Mesenchymal stem cell (in vitro differentiated cells and primary cell): ENCODE data around the gene NOMO2.
"Not testable (repeated sequence)": the region's sequence is repeated elsewhere in the genome, so short reads cannot be mapped to it uniquely, and the experiment has no call there.

Experiments
- DNase-seq: peaks from one replicate; pipeline ENCODE4 v3.0.0-alpha.2; 2013
- H2AFZ ChIP-seq: one replicate; pipeline ENCODE4 v1.6.1; 2013; ENCODE audit warnings: low read depth, mild to moderate bottlenecking, control low read depth, inconsistent platforms, low read length, moderate library complexity
- H2AK5ac ChIP-seq: 2 replicates; pipeline ENCODE4 v1.6.1; 2013; ENCODE audit warnings: low read length, moderate library complexity, mild to moderate bottlenecking, inconsistent platforms; ENCODE audit not compliant: severe bottlenecking
- H2BK120ac ChIP-seq: one replicate; pipeline ENCODE4 v1.6.1; 2013; ENCODE audit warnings: low read depth, mild to moderate bottlenecking, inconsistent platforms, low read length, moderate library complexity
- H2BK12ac ChIP-seq, 2 experiments: one replicate each; pipeline ENCODE4 v1.6.1; 2013; ENCODE audit warnings: inconsistent platforms in 2 of 2, low read length in 2 of 2, mild to moderate bottlenecking in 2 of 2, moderate library complexity in 2 of 2, control low read depth in 1 of 2
- H2BK15ac ChIP-seq: one replicate; pipeline ENCODE4 v1.6.1; 2013; ENCODE audit warnings: mild to moderate bottlenecking, low read depth, inconsistent platforms; ENCODE audit not compliant: poor library complexity, severe bottlenecking
- H2BK5ac ChIP-seq: 2 replicates; pipeline ENCODE4 v1.6.1; 2013; ENCODE audit warnings: low read depth, mild to moderate bottlenecking, low read length, control low read depth, inconsistent platforms; ENCODE audit not compliant: poor library complexity, severe bottlenecking
- H3K14ac ChIP-seq, 2 experiments: one replicate each; pipeline ENCODE4 v1.6.1; 2013; ENCODE audit warnings: inconsistent platforms in 2 of 2, low read length in 2 of 2, control low read depth in 1 of 2, mild to moderate bottlenecking in 1 of 2, moderate library complexity in 1 of 2
- H3K18ac ChIP-seq, 2 experiments: one replicate each; pipeline ENCODE4 v1.6.1; 2013; ENCODE audit warnings: inconsistent platforms in 2 of 2, low read length in 2 of 2, control low read depth in 1 of 2, low read depth in 1 of 2, mild to moderate bottlenecking in 1 of 2
- H3K23ac ChIP-seq, 2 experiments: one replicate each; pipeline ENCODE4 v1.6.1; 2013; ENCODE audit warnings: inconsistent platforms in 2 of 2, low read length in 2 of 2, mild to moderate bottlenecking in 2 of 2, moderate library complexity in 2 of 2, control low read depth in 1 of 2
- H3K27ac ChIP-seq: 2 replicates; pipeline ENCODE4 v1.5.1; 2013; ENCODE audit warnings: mild to moderate bottlenecking, moderate library complexity, low read length, control low read depth, inconsistent platforms; ENCODE audit not compliant: poor library complexity, severe bottlenecking
- H3K27me3 ChIP-seq, 2 experiments: 2 replicates each; pipeline versions ENCODE4 v1.6.1 to v1.7.0; 2013; ENCODE audit warnings: low read length in 2 of 2, mild to moderate bottlenecking in 2 of 2, moderate library complexity in 2 of 2, control low read depth in 1 of 2, inconsistent platforms in 1 of 2; ENCODE audit not compliant: control insufficient read depth in 1 of 2, insufficient read depth in 1 of 2
- H3K36me3 ChIP-seq, 2 experiments: 2 replicates each; pipeline versions ENCODE4 v1.6.1 to v1.7.0; 2013; ENCODE audit warnings: low read length in 2 of 2, control low read depth in 1 of 2, inconsistent platforms in 1 of 2, low read depth in 1 of 2, mild to moderate bottlenecking in 1 of 2; ENCODE audit not compliant: insufficient read depth in 2 of 2, control insufficient read depth in 1 of 2
- H3K4ac ChIP-seq, 2 experiments: one replicate each; pipeline ENCODE4 v1.6.1; 2013; ENCODE audit warnings: inconsistent platforms in 2 of 2, low read length in 2 of 2, mild to moderate bottlenecking in 2 of 2, moderate library complexity in 2 of 2, control low read depth in 1 of 2, low read depth in 1 of 2
- H3K4me1 ChIP-seq: 2 replicates; pipeline ENCODE4 v1.6.1; 2013; ENCODE audit warnings: low read depth, low read length, control low read depth; ENCODE audit not compliant: control insufficient read depth, insufficient read depth
- H3K4me2 ChIP-seq: 2 replicates; pipeline ENCODE4 v1.6.1; 2013; ENCODE audit warnings: low read length, mild to moderate bottlenecking, inconsistent platforms; ENCODE audit not compliant: poor library complexity, severe bottlenecking
- H3K4me3 ChIP-seq, 2 experiments: 2 replicates each; pipeline versions ENCODE4 v1.5.1 to v1.7.0; 2013; ENCODE audit warnings: low read length in 2 of 2, mild to moderate bottlenecking in 2 of 2, control low read depth in 1 of 2, low read depth in 1 of 2; ENCODE audit not compliant: insufficient read depth in 1 of 2
- H3K79me1 ChIP-seq: replicated peaks from 2 replicates; pipeline ENCODE4 v1.6.1; 2013; ENCODE audit warnings: mild to moderate bottlenecking, control low read depth, low read length, inconsistent platforms; ENCODE audit not compliant: poor library complexity, severe bottlenecking
- H3K9ac ChIP-seq: 2 replicates; pipeline ENCODE4 v1.7.0; 2013; ENCODE audit warnings: mild to moderate bottlenecking, low read length, moderate library complexity
- H3K9me3 ChIP-seq: 2 replicates; pipeline ENCODE4 v1.7.0; 2013; ENCODE audit warnings: mild to moderate bottlenecking, low read length; ENCODE audit not compliant: control insufficient read depth
- H4K8ac ChIP-seq: one replicate; pipeline ENCODE4 v1.6.1; 2013; ENCODE audit warnings: inconsistent platforms, mild to moderate bottlenecking, low read length, moderate library complexity
- H4K91ac ChIP-seq: one replicate; pipeline ENCODE4 v1.6.1; 2013; ENCODE audit warnings: mild to moderate bottlenecking, low read length, inconsistent platforms
- WGBS: methylation state at CpG from one replicate; pipeline ENCODE4 v1.1.7; 2013; ENCODE audit warnings: mixed read lengths; 5-methylcytosine and 5-hydroxymethylcytosine counted together

Gene NOMO2

GRCh38 chr16:18401851-18402657 is 159.8 kb downstream of the NOMO2 start:
- H2BK120ac ChIP-seq, H2AFZ ChIP-seq, H2BK15ac ChIP-seq, H3K14ac ChIP-seq, H3K27me3 ChIP-seq, DNase-seq, H3K4me1 ChIP-seq, H3K4me2 ChIP-seq, H3K18ac ChIP-seq, H3K23ac ChIP-seq, H2BK5ac ChIP-seq, H3K4ac ChIP-seq, H3K9me3 ChIP-seq, H3K36me3 ChIP-seq, H4K8ac ChIP-seq, H3K9ac ChIP-seq, H2AK5ac ChIP-seq, H3K27ac ChIP-seq, H3K79me1 ChIP-seq, H2BK12ac ChIP-seq, H3K4me3 ChIP-seq, H4K91ac ChIP-seq: not testable (repeated sequence)
- WGBS: no CpG with 5 or more reads among the region's 88 CpGs

- H3K4ac ChIP-seq, H3K4me2 ChIP-seq, H3K23ac ChIP-seq, H4K91ac ChIP-seq, H2BK5ac ChIP-seq, H3K36me3 ChIP-seq, H2AFZ ChIP-seq, H3K4me1 ChIP-seq, H2BK120ac ChIP-seq, H4K8ac ChIP-seq, H3K9me3 ChIP-seq, H2AK5ac ChIP-seq, H2BK15ac ChIP-seq, H2BK12ac ChIP-seq, DNase-seq, H3K79me1 ChIP-seq, H3K27me3 ChIP-seq, H3K18ac ChIP-seq, H3K27ac ChIP-seq, H3K14ac ChIP-seq, H3K9ac ChIP-seq: not testable (repeated sequence)
- peak overlapping the region in 1 of 2 experiments; percentile 46 for H3K4me3 ChIP-seq
- no CpG with 5 or more reads among the region's 38 CpGs for WGBS
Measured at GRCh38 chr16:18401159-18401558, 160.7 kb downstream of the NOMO2 start.

- not testable (repeated sequence) for H3K27me3 ChIP-seq, H4K8ac ChIP-seq, H3K14ac ChIP-seq, H2AFZ ChIP-seq, H3K9me3 ChIP-seq, H3K4me1 ChIP-seq, H4K91ac ChIP-seq, H3K4me3 ChIP-seq, H2AK5ac ChIP-seq, H3K23ac ChIP-seq, H3K18ac ChIP-seq, H2BK15ac ChIP-seq, H3K9ac ChIP-seq, DNase-seq, H2BK120ac ChIP-seq, H3K79me1 ChIP-seq, H3K4me2 ChIP-seq, H2BK12ac ChIP-seq, H2BK5ac ChIP-seq, H3K27ac ChIP-seq, H3K4ac ChIP-seq, H3K36me3 ChIP-seq
- WGBS: no CpG with 5 or more reads among the region's 31 CpGs
Measured at GRCh38 chr16:18394363-18394762, 167.5 kb downstream of the NOMO2 start.

GRCh38 chr16:18387767-18388166 is 174.1 kb downstream of the NOMO2 start:
- not testable (repeated sequence) for H2AK5ac ChIP-seq, H4K91ac ChIP-seq, H2BK5ac ChIP-seq, H3K27ac ChIP-seq, H2BK120ac ChIP-seq, H3K14ac ChIP-seq, H2BK12ac ChIP-seq, H3K9me3 ChIP-seq, H3K4me1 ChIP-seq, H3K18ac ChIP-seq, H3K4ac ChIP-seq, DNase-seq, H3K36me3 ChIP-seq, H2BK15ac ChIP-seq, H3K27me3 ChIP-seq, H3K4me3 ChIP-seq, H3K9ac ChIP-seq, H3K23ac ChIP-seq, H3K79me1 ChIP-seq, H3K4me2 ChIP-seq, H4K8ac ChIP-seq, H2AFZ ChIP-seq
- no CpG with 5 or more reads among the region's 43 CpGs for WGBS
